Stimulated activated CD4-positive, alpha-beta T cell treated with anti-CD3 and anti-CD28 coated beads, Interleukin-4, amount 100 ng/mL, for 4 hours (primary cell): ENCODE data around the gene PROX2.

Experiments
- DNase-seq, 2 experiments: peaks; one replicate each; pipeline ENCODE4 v3.0.0-alpha.2; 2020

The PROX2 gene

DNA sequence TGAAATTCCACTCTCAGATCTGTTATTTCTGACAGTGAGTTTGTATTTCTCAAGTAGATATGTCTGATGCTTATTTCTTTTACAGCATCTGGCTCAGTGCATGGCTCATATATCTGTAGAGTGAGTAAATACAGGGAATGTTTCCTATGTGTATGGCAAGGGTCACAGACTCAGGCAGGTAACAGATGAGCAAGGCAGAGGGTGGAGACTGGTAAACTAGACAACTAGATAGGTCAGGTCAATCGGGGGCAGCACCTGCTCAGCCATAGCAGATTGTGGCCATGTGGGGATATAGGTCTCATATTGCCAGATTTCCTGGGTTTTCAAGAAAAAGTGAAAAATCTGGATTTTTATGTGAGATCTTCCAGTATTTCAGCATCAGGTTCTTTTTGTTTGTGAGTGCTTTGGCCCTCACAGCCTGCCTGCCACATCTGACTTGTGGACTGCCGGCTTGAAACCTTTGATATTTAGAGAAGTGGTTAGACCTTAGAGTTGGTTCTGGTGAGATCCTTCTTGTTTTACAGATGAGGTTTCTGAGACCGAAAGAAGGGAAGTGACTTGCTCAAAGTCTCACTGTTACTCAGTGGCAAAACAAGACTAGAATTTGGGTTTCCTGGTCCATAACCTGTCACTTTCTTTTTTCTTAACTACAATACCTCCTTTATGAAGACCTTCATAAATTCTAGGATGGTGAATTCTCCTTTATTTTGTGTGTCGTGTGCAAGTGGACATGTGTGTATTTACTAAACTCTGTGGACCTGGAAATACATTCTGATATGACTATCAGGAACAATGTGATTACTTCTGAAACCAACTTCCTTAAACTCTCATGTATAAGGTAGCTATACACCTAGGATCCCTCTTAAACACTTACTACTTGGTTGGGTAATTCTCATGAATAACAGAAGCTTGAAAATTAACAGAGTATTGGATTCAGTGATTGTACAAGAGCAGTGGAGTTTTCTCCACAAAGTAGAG lies 34.4 kb downstream of the PROX2 start:
- DNase-seq, result no peak

DNA sequence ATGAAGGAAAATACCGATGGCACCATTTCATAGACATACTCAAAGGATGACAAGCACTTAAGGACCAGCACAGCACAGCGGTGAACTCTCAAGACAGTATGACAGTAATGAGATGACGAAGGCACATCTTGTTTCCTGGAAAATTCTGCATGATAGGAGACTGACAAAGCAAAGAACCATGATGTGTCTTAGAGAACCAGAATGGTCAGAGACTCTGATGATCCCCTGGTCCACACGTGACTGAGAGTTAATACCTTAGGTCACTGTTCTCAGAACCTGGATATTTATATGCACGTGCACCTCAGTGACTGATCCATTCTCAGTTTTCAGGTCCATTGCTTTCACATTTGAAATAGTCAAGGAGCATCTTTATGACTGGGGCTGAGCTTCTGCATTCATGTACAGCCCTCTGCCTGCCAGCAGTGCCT lies 35.3 kb downstream of the PROX2 start:
- no peak for DNase-seq

DNA sequence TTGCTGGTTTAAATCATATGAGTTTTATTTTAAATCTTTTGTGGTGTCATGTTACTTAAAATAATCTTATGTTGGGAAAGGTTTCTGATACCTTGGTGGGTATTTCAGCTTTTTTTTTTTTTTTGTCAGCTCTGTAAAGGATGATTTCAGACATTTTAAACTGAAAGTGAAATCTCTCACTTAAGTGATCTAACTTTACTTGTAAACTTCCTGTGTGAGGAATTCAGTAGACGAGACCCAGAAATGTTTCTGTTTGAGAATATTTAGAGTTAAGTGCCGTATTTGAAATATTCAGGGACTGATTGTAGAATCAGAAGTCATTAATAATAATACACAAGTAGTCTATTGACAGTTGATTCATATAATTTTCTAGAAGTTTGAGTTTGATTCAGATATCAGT lies 37.8 kb downstream of the PROX2 start:
- DNase-seq, result no peak

DNA sequence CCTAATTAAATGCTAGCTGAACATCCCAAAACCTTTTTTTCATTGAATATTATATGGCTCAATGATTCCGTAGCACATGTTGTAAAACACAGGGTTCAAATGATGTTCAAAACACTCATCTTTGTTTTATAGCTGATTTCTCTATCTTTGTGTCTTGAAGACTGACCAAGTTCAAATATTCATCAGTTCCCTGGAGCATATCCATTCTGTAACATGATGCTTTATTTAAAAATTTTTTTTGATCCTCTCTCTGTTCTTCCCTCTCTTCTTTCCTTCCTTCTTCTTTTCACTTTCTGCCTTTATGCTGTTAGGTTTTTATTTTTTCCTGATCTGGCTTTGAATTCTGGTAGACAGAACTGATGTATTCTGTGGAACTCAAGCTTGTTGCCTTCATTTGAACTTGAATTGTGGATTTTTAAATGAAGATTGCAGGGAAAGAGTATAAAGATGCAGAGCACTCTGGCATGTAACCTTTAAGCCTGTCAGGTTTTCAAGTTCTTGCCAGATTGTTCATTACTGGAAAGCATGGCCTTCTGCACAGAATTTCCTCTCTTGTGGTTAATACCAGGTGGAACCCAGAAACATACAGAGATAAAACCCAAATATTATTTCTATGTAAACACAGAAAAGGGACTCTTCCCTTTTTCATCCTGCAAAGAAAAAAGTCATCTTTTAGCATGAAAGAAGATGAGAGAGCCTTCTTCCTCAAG lies 39.5 kb downstream of the PROX2 start:
- DNase-seq, result no peak

DNA sequence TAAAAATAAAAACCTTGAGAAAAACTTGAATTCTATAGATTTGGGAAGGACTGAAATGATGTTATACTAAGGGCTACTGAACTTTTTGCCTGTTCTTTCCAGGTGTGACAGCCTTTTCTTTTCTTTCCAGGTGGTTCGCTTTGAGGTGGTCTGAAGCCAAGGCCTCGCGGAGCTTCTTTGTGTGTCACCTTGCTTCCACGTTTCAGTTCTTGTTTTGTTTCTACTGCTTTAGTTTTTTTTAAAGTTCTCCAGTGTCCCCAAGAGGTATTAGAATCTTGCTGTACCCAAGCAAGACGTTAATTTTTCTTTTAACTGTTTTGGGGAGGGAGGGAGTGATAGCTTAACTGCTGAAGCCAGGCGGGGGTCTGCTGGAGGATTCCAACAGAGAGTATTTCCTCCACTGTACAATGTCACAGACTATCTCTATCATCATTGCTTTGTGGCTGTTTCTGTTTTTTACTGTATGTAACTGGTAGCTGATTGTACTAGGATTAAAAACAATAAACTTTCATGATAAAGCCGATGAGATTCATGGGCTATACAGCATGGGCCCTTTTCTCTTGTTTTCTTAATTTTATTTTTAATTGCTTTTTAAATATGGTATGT lies 40.2 kb downstream of the PROX2 start:
- DNase-seq, result no peak

DNA sequence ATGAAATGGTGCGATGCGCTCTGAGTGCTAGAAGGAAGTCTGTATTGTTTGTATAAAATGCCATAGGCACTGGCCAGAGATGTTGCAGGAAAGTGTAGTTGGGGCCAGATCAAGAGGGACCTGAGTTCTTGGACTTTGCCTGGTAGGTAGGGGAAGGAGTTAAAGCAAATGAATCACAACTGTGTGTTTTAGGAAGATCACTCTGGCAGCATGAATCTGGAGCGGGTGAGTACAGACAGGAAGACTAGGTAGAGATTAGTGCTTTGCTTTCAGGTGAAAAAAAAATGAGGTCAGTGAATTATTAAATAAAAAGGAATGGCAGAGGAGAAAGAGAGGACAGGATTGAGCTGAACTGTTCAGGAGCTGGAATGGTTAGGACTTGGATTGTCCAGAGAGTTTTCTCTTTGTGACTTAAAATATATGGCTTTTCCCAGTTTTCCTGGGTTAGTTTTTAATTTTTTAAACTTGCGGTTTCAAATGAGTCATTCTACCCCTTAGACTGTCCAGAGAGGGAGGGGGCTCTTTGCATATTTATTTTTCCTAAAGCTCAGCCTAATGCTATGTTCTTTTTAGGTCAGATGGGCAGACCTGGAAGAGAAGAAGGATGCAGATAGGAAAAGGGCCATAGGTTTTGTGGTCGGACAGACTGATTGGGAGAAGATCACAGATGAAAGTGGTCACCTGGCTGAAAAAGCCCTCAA lies 41.1 kb downstream of the PROX2 start:
- DNase-seq, result no peak

DNA sequence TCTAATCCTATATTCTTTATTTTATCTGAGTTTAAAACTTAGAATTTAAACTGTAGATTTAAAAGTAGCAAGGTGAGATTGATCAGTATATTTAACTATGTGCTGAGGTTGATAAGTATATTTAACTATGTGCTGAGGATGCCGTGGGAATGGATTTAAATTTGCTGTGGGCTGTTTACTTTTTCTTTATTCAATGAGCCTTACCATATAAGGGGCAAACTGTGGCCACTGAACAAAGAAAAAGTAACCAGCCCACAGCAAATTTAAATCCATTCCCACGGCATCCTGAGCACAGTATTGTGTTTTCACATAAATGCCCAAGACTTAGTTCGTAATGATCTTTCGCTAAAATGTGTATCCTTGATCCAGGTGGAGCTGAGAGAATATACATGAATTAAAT lies 43.1 kb downstream of the PROX2 start:
- DNase-seq, result no peak

DNA sequence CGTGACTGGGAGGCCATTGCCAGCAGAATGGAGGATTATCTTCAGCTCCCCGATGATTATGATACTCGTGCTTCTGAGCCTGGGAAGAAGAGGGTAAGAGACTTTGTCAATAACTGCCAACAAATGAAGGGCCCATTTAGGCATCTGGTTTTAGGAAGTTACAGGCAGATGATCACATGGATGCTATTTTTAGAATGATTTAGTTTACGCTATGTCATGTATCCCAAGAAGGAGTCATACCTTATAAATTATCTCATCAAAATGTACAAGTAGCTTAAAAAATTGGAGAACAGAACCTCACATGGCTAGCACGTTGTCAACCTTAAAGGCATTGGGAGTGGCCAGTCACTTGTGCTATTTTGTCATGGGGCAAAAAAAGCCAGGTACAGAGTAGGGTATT lies 46.7 kb downstream of the PROX2 start:
- no peak for DNase-seq

DNA sequence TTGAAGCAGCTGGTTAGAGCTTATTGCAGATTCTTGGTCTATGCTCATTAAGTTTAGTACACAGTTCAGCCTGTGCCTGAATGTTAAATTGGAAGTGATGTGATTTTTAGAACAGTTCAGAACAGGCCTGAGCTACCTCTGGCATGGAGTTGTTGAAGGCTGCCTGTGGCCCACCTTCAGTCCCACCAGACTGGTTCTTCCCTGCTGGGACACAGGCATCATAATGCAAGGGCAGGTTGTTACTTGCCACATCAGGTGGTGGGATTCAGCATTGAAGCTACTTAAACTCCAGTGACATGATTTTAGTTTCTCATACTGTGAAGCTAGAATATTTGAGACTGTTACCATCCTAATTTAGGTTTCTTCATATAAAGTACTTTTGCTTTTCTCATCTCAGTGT lies 49.4 kb downstream of the PROX2 start:
- DNase-seq, result no peak
